Thoracic aorta endothelial cell (primary cell): Measurements from ENCODE around the gene PSMB11. TPM values are rescaled to one million over a fixed set of nuclear protein-coding genes. Genes with fewer than 3 reads are reported as not detected.

ENCODE experiments used
- total RNA-seq: library from RNA; depleted of rRNA; stranded (reverse); fragments of >200 nt; gene quantifications from 2 replicates; pipeline ENCODE4 v1.2.3, GENCODE V29; 2012

PSMB11 gene
- not detected in 2 replicates for total RNA-seq

DNA sequence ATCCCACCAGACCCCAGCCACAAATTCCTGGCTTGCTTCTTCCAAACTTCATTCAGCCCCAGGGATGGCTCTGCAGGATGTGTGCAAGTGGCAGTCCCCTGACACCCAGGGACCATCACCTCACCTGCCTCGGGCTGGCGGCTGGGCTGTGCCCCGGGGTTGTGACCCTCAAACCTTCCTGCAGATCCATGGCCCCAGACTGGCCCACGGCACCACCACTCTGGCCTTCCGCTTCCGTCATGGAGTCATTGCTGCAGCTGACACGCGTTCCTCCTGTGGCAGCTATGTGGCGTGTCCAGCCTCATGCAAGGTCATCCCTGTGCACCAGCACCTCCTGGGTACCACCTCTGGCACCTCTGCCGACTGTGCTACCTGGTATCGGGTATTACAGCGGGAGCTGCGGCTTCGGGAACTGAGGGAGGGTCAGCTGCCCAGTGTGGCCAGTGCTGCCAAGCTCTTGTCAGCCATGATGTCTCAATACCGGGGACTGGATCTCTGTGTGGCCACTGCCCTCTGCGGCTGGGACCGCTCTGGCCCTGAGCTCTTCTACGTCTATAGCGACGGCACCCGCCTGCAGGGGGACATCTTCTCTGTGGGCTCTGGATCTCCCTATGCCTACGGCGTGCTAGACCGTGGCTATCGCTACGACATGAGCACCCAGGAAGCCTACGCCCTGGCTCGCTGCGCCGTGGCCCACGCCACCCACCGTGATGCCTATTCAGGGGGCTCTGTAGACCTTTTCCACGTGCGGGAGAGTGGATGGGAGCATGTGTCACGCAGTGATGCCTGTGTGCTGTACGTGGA, at the start of gene PSMB11:
TSS of gene PSMB11 (plus strand) at position 51 of the 804 bp plus-strand sequence. CDS start at position 65, 14 bp downstream.

DNA sequence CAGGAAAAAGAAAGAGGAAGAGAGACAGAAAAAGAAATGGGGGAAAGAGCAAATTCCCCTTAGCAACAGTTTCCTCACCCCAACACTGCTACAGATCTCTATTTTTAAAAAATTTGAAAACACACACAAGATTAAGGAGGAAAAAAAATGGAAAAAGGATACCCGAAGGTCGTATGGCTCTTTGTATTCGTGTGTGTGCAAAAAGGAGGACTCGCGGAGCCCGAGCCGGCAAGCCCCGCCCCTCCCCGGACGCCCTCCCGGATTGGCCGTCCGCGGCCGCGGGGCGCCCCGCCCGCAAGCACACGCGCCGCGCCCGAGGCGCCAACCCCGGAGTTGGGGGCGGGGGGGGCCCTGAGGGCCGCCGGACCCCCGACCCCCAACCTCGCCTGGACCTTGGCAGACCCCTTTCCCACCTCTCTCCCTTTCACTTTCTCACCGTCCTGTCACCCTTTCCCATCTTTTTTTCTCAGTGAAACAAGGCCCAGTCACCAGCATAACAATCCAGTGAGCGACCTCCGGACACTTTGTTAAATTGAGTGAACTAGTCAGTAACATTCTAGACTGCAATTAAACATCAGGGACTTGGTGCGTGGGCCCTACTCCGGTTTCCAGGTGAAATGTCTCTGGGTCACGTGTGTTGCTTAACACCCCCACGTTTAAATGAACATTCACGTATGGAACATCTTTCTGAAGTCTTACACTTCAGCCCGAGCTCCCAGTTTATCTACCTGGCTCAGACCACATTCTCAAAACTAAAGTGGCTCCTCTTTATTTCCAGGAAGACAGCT, 31.9 kb upstream of the PSMB11 start, which contains the start of gene C14orf93:
TSS of gene C14orf93 (minus strand) at position 205 of the 788 bp plus-strand sequence. CDS start 11,120 bp downstream, outside the sequence.

GRCh38 chr14:23034498-23035302, 7.3 kb upstream of the PSMB11 start, which contains the start of gene PSMB5:
TSS of gene PSMB5 (minus strand) at chr14:23034900. CDS start at chr14:23034881, 19 bp downstream.

DNA sequence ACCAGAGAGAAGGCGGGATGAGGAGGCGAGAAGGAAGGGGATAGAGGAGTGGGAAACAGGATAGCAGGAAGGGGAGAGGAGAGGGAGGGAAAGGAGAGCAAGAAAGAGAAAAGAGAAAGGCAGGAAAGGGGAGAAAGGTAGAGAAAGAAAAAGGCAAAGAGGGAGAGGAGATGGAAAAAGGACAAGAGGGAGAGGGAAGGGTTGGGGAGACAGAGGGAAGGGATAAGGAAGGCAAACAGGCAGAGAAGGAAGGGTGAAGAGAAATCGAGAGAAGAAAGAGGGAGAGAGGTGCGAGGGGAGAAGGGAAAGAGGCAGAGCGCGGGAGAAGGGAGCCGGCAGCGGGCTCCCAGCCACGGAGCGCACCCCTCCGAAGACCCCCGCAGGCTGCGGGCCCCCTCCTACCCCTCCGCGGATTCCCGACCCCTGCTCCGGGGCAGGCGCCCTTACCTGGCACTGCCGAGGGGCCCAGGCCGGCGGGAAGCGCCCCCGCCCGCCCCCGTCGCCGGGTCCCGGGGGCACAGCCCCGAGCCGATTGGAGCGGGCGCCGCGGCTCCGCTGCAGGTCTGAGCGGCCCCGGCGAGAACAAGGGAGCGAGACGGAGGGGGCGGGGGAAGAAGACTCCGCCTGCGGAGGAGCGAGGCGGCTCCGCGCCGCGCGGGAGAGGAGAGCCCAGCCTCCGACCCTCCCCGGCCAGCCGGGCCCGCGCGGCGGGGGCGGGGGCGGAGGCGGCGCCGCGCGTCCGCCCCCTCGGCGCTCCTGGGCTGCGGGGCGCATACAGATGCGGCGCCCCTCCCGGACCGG, 15.1 kb downstream of the PSMB11 start, which contains the start of gene CDH24:
TSS of gene CDH24 (minus strand) at position 565 of the 801 bp plus-strand sequence. CDS start 1,787 bp downstream, outside the sequence.

Other genes starting within 250 kb of the PSMB11 start
- 14.7 and 20.9 TPM in 2 replicates for gene SLC7A7, start 226.8 kb upstream of the PSMB11 start, total RNA-seq
- 56.9 and 73.1 TPM in 2 replicates for gene MRPL52, start 212.3 kb upstream of the PSMB11 start, total RNA-seq
- gene MMP14, start 205.6 kb upstream of the PSMB11 start, total RNA-seq = 261 and 318 TPM in 2 replicates
- 94.7 and 101 TPM in 2 replicates for gene LRP10, start 170.5 kb upstream of the PSMB11 start, total RNA-seq
- 0.13 TPM in 1 of 2 replicates, not detected in the other for gene REM2, start 159.0 kb upstream of the PSMB11 start, total RNA-seq
- gene RBM23, start 123.1 kb upstream of the PSMB11 start, total RNA-seq = 96.0 and 99.1 TPM in 2 replicates
- gene PRMT5, start 112.8 kb upstream of the PSMB11 start, total RNA-seq = 60.6 and 70.9 TPM in 2 replicates
- 49.6 and 55.0 TPM in 2 replicates for gene HAUS4, start 85.1 kb upstream of the PSMB11 start, total RNA-seq
- 39.9 and 52.0 TPM in 2 replicates for gene AJUBA, start 59.7 kb upstream of the PSMB11 start, total RNA-seq
- 3.6 and 4.9 TPM in 2 replicates for gene C14orf93, start 32.1 kb upstream of the PSMB11 start, total RNA-seq
- 225 TPM in 2 replicates for gene PSMB5, start 7.3 kb upstream of the PSMB11 start, total RNA-seq
- gene CDH24, start 15.3 kb downstream of the PSMB11 start, total RNA-seq = 8.9 and 9.8 TPM in 2 replicates
- 126 and 134 TPM in 2 replicates for gene ACIN1, start 52.9 kb downstream of the PSMB11 start, total RNA-seq
- 41.9 and 45.7 TPM in 2 replicates for gene C14orf119, start 53.3 kb downstream of the PSMB11 start, total RNA-seq
- gene CIROP, start 62.8 kb downstream of the PSMB11 start, total RNA-seq = not detected in 2 replicates
- gene CEBPE, start 77.0 kb downstream of the PSMB11 start, total RNA-seq = not detected in 2 replicates
- gene SLC7A8, start 141.4 kb downstream of the PSMB11 start, total RNA-seq = 1.1 and 2.4 TPM in 2 replicates
- gene RNF212B, start 195.7 kb downstream of the PSMB11 start, total RNA-seq = not detected in 2 replicates
- 5.9 and 9.8 TPM in 2 replicates for gene HOMEZ, start 243.9 kb downstream of the PSMB11 start, total RNA-seq